Activated effector memory CD4-positive, alpha-beta T cell treated with anti-CD3 and anti-CD28 coated beads, Interleukin-2, amount 50 U/mL, for 16 hours (primary cell): ENCODE measurements around the gene TIMM22.

ENCODE experiments used
- DNase-seq: peaks from one replicate; pipeline ENCODE4 v3.0.0-alpha.2; 2020

The TIMM22 gene

GRCh38 chr17:1025733-1026598, 29.0 kb downstream of the TIMM22 start:
- DNase-seq, result no peak

- DNase-seq, result no peak
These were observed 29.7 kb downstream of the TIMM22 start for GRCh38 chr17:1026599-1026975.

- DNase-seq, result no peak
These were observed 30.1 kb downstream of the TIMM22 start for GRCh38 chr17:1027044-1027443.

GRCh38 chr17:1029196-1029921, 32.4 kb downstream of the TIMM22 start:
- DNase-seq, result no peak

- DNase-seq, result no peak
These were observed 33.2 kb downstream of the TIMM22 start for GRCh38 chr17:1029922-1030644.

GRCh38 chr17:1030684-1031532, 34.0 kb downstream of the TIMM22 start:
- no peak for DNase-seq

- no peak for DNase-seq
These were observed 34.8 kb downstream of the TIMM22 start for GRCh38 chr17:1031711-1032110.

GRCh38 chr17:1032391-1032790, 35.5 kb downstream of the TIMM22 start:
- DNase-seq, result no peak

GRCh38 chr17:1033503-1033902, 36.6 kb downstream of the TIMM22 start:
- no peak for DNase-seq

GRCh38 chr17:1034652-1035210, 37.8 kb downstream of the TIMM22 start:
- no peak for DNase-seq

- DNase-seq, result no peak
These were observed 38.7 kb downstream of the TIMM22 start for GRCh38 chr17:1035546-1036170.

- no peak for DNase-seq
These were observed 39.4 kb downstream of the TIMM22 start for GRCh38 chr17:1036171-1036844.

- no peak for DNase-seq
These were observed 39.9 kb downstream of the TIMM22 start for GRCh38 chr17:1036845-1037237.

GRCh38 chr17:1037238-1037879, 40.4 kb downstream of the TIMM22 start:
- no peak for DNase-seq

- DNase-seq, result no peak
These were observed 41.7 kb downstream of the TIMM22 start for GRCh38 chr17:1038459-1039122.

GRCh38 chr17:1039123-1039507, 42.2 kb downstream of the TIMM22 start:
- no peak for DNase-seq

GRCh38 chr17:1039511-1040215, 42.7 kb downstream of the TIMM22 start:
- DNase-seq, result no peak

- DNase-seq, result no peak
These were observed 43.3 kb downstream of the TIMM22 start for GRCh38 chr17:1040216-1040600.

- DNase-seq, result no peak
These were observed 44.8 kb downstream of the TIMM22 start for GRCh38 chr17:1041746-1042145.

GRCh38 chr17:1042486-1042885, 45.6 kb downstream of the TIMM22 start:
- no peak for DNase-seq
